ENCODE data around the gene ATP6V0E2.
A peak's percentile ranks its signal among the peaks of the same experiment; 100 is the strongest.
"Not testable (repeated sequence)": the region's sequence is repeated elsewhere in the genome, so short reads cannot be mapped to it uniquely, and the experiment has no call there.

Gene ATP6V0E2

GRCh38 chr7:149873074-149873969 lies at the start of gene ATP6V0E2:
Gene ATP6V0E2, plus strand, starts transcription at chr7:149873969. Its CDS starts 97 bp downstream, at chr7:149874066.
- peak; percentile 53 for DNase-seq (ENCODE audit: low read depth, low spot score)

GRCh38 chr7:149824301-149824741 lies 49.4 kb upstream of the ATP6V0E2 start:
- no peak for DNase-seq (ENCODE audit: low read depth, low spot score)

GRCh38 chr7:149824748-149825566 lies 48.8 kb upstream of the ATP6V0E2 start:
- no peak for DNase-seq (ENCODE audit: low read depth, low spot score)

GRCh38 chr7:149825567-149826343 lies 48.0 kb upstream of the ATP6V0E2 start:
- DNase-seq (ENCODE audit: low read depth, low spot score) = no peak

GRCh38 chr7:149826344-149827088 lies 47.3 kb upstream of the ATP6V0E2 start:
- no peak for DNase-seq (ENCODE audit: low read depth, low spot score)

- no peak for DNase-seq (ENCODE audit: low read depth, low spot score)
Observed at GRCh38 chr7:149827089-149827981, 46.4 kb upstream of the ATP6V0E2 start.

- DNase-seq (ENCODE audit: low read depth, low spot score) = no peak
Observed at GRCh38 chr7:149828357-149829309, 45.1 kb upstream of the ATP6V0E2 start.

- DNase-seq (ENCODE audit: low read depth, low spot score) = not testable (repeated sequence)
Observed at GRCh38 chr7:149830527-149830926, 43.2 kb upstream of the ATP6V0E2 start.

- no peak for DNase-seq (ENCODE audit: low read depth, low spot score)
Observed at GRCh38 chr7:149830997-149831740, 42.6 kb upstream of the ATP6V0E2 start.

GRCh38 chr7:149831741-149832219 lies 42.0 kb upstream of the ATP6V0E2 start:
- no peak for DNase-seq (ENCODE audit: low read depth, low spot score)

GRCh38 chr7:149832332-149833041 lies 41.3 kb upstream of the ATP6V0E2 start:
- DNase-seq (ENCODE audit: low read depth, low spot score) = no peak

GRCh38 chr7:149833495-149834130 lies 40.2 kb upstream of the ATP6V0E2 start:
- DNase-seq (ENCODE audit: low read depth, low spot score) = no peak

GRCh38 chr7:149834601-149835000 lies 39.2 kb upstream of the ATP6V0E2 start:
- DNase-seq (ENCODE audit: low read depth, low spot score) = no peak

- DNase-seq (ENCODE audit: low read depth, low spot score) = no peak
Observed at GRCh38 chr7:149836434-149836833, 37.3 kb upstream of the ATP6V0E2 start.

GRCh38 chr7:149837564-149838223 lies 36.1 kb upstream of the ATP6V0E2 start:
- no peak for DNase-seq (ENCODE audit: low read depth, low spot score)
